Gastroesophageal sphincter (tissue), 4 donors: ENCODE measurements around the gene ATRIP. TPM values are rescaled to one million over a fixed set of nuclear protein-coding genes. Genes with fewer than 3 reads are reported as not detected.

Experiments used
- ATAC-seq: fragments of 150-250 bp; one replicate; pipeline ENCODE4 v1.9.1; 2016; ENCODE audit warnings: mild to moderate bottlenecking, moderate library complexity
- H3K27ac ChIP-seq, 4 donors: fragments of 200-600 bp; sonication (generic) in 3 of 4; 1 replicate in 3 of 4; 2 replicates in 1 of 4; pipeline ENCODE4 v1.5.1; 2016 to 2019
- H3K27me3 ChIP-seq: fragments of 200-600 bp; sonication (generic); one replicate; pipeline ENCODE4 v1.5.1; 2019
- H3K36me3 ChIP-seq, 2 donors: fragments of 200-600 bp; sonication (generic); one replicate each; pipeline ENCODE4 v1.5.1; 2019; ENCODE audit warnings: control low read depth in 1 of 2
- H3K4me1 ChIP-seq, 3 donors: fragments of 200-600 bp; sonication (generic); 1 replicate in 2 of 3; 2 replicates in 1 of 3; pipeline ENCODE4 v1.5.1; 2016 to 2019; ENCODE audit warnings: control low read depth in 2 of 3
- H3K4me3 ChIP-seq, 2 donors: fragments of 200-600 bp; sonication (generic); one replicate each; pipeline ENCODE4 v1.5.1; 2019; ENCODE audit warnings: mild to moderate bottlenecking in 1 of 2, moderate library complexity in 1 of 2
- H3K9me3 ChIP-seq, 3 donors: fragments of 200-600 bp; sonication (generic); one replicate each; pipeline ENCODE4 v1.5.1; 2017 to 2019; ENCODE audit warnings: control low read depth in 2 of 3
- EP300 ChIP-seq: sonication (generic); formaldehyde crosslinking; IDR thresholded peaks from one replicate; pipeline ENCODE4 v1.6.1; 2017; ENCODE audit warnings: antibody characterized with exemption, mild to moderate bottlenecking
- POLR2A ChIP-seq, 2 donors: fragments of 450-650 bp; IDR thresholded peaks; one replicate each; pipeline ENCODE4 v1.6.1; 2017; ENCODE audit warnings: antibody characterized with exemption in 2 of 2, mild to moderate bottlenecking in 2 of 2, moderate library complexity in 1 of 2
- POLR2AphosphoS5 ChIP-seq: sonication (generic); formaldehyde crosslinking; IDR thresholded peaks from one replicate; pipeline ENCODE4 v1.6.1; 2017; ENCODE audit warnings: antibody characterized with exemption
- WGBS, 2 donors: methylation state at CpG; one replicate each; pipeline ENCODE4 v1.1.5; 2018; ENCODE audit warnings: low coverage in 1 of 2; 5-methylcytosine and 5-hydroxymethylcytosine counted together
- total RNA-seq, 4 donors: library from RNA; depleted of rRNA; stranded (reverse); fragments of >200 nt; gene quantifications; one replicate each; pipeline ENCODE4 v1.1.0, GENCODE V29; 2016
- TF ChIP-seq, protein P1 (sequence below), 4 experiments: fragments of 200-600 bp in 2 of 4; fragments of 450-650 bp in 2 of 4; sonication (generic) in 1 of 4; IDR thresholded peaks; one replicate each; pipeline ENCODE4 v1.5.1; 2017 to 2019; ENCODE audit warnings: antibody characterized with exemption in 4 of 4, mild to moderate bottlenecking in 2 of 4, moderate library complexity in 2 of 4

ATRIP gene
- total RNA-seq, 4 donors from 2014 or later: 3.0 to 6.8 (median 5.2) TPM

DNA sequence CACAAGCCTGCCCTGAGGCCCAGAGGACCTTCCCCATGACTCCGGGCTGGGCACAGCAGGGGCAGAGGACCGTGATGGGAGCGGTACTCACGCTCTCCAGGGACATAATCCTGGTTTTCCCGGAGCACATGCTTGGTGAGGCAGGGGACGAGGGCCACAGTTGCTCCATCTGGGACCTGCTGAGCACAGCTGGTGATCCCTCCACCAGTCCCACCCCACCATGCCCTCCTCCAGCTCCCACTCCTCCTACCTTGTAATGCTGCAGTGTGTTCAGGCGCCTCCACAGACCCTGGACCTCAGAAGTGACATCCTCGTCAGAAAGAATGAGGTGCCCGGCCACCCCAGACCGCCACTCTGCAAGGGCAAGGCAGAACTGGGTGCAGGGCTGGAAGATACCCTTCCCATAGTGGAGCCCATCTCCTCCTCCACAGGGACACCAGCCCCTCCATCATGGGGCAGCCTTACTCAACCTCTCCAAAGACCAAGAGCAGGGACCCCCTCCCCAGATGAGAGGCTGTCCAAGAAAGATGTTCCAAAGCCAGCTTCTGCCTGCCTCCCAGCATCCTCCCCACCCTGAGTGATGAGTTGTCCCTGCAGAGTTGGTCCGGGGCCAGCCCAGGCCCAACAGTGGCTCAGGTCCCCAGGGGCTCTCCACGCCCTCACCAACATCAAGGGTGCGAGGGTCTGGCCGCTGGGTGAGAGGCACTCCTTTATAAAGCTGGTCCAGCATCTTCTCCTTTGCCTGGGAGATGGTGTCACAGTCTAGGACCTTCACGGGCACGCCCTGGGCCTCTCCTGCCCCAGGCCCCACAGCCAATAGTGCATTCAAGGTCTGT, 36.1 kb upstream of the ATRIP start:
- H3K36me3 ChIP-seq: peaks cover 0 to 100% of the 10 kb centered on the region in 2 donors
- no peaks in the 10 kb centered on the region for H3K9me3 ChIP-seq
- H3K4me3 ChIP-seq: no peak overlapping the region
- H3K4me1 ChIP-seq: peaks cover 0 to 33% (median 0%) of the 10 kb centered on the region in 3 donors
- no peak for ATAC-seq
- no peaks in the 10 kb centered on the region for H3K27me3 ChIP-seq
- TF ChIP-seq, protein P1, sequence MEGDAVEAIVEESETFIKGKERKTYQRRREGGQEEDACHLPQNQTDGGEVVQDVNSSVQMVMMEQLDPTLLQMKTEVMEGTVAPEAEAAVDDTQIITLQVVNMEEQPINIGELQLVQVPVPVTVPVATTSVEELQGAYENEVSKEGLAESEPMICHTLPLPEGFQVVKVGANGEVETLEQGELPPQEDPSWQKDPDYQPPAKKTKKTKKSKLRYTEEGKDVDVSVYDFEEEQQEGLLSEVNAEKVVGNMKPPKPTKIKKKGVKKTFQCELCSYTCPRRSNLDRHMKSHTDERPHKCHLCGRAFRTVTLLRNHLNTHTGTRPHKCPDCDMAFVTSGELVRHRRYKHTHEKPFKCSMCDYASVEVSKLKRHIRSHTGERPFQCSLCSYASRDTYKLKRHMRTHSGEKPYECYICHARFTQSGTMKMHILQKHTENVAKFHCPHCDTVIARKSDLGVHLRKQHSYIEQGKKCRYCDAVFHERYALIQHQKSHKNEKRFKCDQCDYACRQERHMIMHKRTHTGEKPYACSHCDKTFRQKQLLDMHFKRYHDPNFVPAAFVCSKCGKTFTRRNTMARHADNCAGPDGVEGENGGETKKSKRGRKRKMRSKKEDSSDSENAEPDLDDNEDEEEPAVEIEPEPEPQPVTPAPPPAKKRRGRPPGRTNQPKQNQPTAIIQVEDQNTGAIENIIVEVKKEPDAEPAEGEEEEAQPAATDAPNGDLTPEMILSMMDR (IDR thresholded peaks at IDR 0.05): no peak
- TF ChIP-seq EP300 (no peak), POLR2AphosphoS5 (no peak), POLR2A (IDR thresholded peaks at IDR 0.05) (no peak)
- H3K27ac ChIP-seq: peak overlapping the region in 3 of 4 donors; percentile 2 to 92 (median 31)
- WGBS, 2 donors: 90 to 100% methylated on average over 2 to 3 of the region's 16 CpGs

DNA sequence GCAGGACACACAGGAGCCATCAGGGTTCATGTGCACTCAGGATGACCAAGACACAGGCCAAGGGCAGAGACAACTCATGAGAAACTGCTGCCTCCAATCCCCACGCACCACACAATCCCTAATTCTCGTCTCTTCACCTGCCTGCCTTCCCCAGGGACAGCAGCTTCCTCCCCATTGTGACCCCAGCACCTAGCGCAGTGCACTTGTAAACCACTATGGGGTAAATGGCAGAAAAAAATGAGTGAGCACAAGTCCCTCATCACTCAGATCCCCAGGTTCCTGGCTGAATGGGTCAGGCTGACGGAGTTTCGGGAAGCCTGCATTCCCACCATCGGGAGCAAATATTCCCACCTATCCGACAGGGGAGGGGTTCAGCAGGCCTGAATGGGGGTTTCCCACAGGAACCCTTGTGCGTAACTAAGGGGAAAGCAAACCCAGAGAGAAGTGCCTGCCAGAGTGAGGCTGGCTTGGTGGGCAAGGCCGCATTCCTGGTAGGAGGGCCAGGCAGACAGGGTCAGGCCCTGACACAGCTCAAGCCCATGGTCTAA, 35.4 kb upstream of the ATRIP start:
- no peak for ATAC-seq
- TF ChIP-seq EP300: no peak
- TF ChIP-seq, protein P1 (IDR thresholded peaks at IDR 0.05): no peak
- TF ChIP-seq POLR2A (IDR thresholded peaks at IDR 0.05): no peak
- TF ChIP-seq POLR2AphosphoS5: no peak
- Histone ChIP-seq H3K36me3 (peaks cover 0 to 100% of the 10 kb centered on the region in 2 donors), H3K27me3 (no peaks in the 10 kb centered on the region), H3K4me1 (peaks cover 0 to 34% (median 0%) of the 10 kb centered on the region in 3 donors), H3K4me3 (no peak overlapping the region), H3K9me3 (no peaks in the 10 kb centered on the region), H3K27ac (peak overlapping the region in 3 of 4 donors; percentile 0 to 92 (median 31))
- WGBS, 2 donors: 80 to 88% methylated on average over 4 of the region's 9 CpGs

DNA sequence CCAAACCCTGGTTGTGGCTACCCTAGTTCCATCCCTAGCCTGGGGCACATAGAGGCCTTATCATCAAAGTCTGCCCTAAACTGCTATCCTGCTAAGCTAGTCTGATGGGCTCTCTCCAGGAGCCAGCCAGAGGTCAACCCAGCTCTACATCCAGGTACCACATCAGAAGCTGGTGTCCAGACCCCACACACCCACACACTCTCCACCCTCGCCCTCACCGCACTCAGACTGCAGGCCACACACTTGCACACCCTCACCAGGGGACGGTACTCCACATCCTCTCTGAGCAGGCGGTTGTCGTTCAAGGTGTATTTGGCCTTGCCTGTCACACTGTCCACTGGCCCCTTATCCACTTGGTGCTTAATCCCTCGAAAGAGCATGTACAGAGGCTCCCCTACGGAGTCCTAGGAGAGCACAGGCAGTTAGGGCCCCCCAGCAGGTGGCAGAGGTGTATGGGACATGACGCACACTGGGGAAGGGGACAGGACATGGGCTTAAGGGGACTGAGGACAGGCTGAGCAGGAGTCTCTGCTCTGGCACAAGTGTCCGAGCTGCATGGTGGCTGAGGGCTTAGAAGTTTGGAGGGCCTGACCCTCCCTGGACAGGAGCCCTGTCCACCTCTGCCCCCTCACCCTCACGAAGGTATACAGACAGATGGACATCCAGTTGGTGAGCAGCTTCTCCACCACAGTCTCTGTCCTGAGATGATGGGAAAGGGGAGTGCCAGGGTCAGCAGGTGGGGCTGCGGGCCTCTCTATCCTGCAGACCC, 34.7 kb upstream of the ATRIP start:
- 97% methylated on average over 4 of the region's 11 CpGs; no CpG with 5 or more reads in 1 of the 2 donors for WGBS, 2 donors
- no peak for ATAC-seq
- Histone ChIP-seq H3K36me3 (peaks cover 0 to 100% of the 10 kb centered on the region in 2 donors), H3K4me3 (no peak overlapping the region), H3K27me3 (no peaks in the 10 kb centered on the region), H3K9me3 (no peaks in the 10 kb centered on the region), H3K27ac (peak overlapping the region in 2 of 4 donors; percentile 31 to 92), H3K4me1 (peaks cover 0 to 34% (median 0%) of the 10 kb centered on the region in 3 donors)
- TF ChIP-seq POLR2A (IDR thresholded peaks at IDR 0.05): no peak
- TF ChIP-seq, protein P1 (IDR thresholded peaks at IDR 0.05): no peak
- no peak for TF ChIP-seq POLR2AphosphoS5
- TF ChIP-seq EP300: no peak

DNA sequence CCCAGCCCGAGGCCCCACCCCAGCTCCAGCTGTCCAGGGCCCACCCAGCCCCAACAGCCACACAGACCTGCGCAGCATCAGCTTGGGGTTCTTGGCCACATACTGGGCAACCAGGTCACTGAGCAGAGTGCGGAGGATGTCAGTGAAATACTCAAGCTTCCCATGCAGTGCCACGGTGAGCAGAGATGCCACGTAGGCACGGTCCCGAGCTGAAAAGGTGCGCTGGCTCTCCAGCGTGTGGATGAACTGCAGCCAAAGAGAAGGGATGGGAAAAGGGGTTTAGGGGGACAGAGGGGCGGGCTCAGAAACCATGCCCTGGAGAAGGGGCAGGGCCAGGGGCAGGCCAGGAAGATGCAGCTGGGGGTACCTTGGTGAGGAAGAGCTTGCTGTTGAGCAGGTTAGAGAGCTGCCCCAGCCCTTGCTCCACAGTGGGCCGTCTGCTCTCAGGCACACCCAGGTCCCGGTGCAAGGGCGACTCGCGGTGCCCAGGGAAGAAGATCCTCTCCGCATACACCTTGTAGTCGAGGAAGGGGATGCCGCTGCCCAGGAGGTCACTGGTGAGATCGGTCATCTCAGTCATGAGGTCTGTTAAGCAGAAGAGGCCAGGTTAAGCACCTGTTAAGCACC, 34.0 kb upstream of the ATRIP start:
- Histone ChIP-seq H3K4me3 (no peak overlapping the region), H3K9me3 (no peaks in the 10 kb centered on the region), H3K4me1 (peaks cover 0 to 34% (median 0%) of the 10 kb centered on the region in 3 donors), H3K27me3 (no peaks in the 10 kb centered on the region), H3K36me3 (peaks cover 0 to 100% of the 10 kb centered on the region in 2 donors), H3K27ac (peak overlapping the region in 3 of 4 donors; percentile 18 to 92 (median 31))
- no peak for ATAC-seq
- 80 to 87% methylated on average over 3 to 9 of the region's 19 CpGs for WGBS, 2 donors
- TF ChIP-seq, protein P1 (IDR thresholded peaks at IDR 0.05): no peak
- no peak for TF ChIP-seq EP300
- TF ChIP-seq POLR2AphosphoS5: no peak
- no peak for TF ChIP-seq POLR2A (IDR thresholded peaks at IDR 0.05)
